Measurements from ENCODE around the gene YPEL1.

YPEL1 gene

DNA sequence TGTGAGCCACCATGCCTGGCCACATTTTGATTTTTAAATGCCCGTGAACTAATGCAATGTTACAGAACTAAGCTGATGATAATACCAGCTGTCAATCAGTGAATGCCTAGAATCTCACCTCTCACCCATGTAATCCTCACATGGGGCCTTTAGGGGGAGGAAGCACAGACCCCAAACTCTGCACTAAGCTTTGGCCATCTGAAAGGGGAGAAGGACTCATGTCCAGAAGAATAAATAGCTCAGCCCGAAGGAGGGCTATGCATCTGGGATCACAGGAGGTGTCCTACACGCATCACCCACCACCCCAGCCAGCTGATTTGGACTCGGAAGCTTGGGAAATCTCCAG, 36.0 kb upstream of the YPEL1 start:
- Histone ChIP-seq H3K27ac (no peak overlapping the region), H3K4me1 (no peaks in the 10 kb centered on the region), H3K36me3 (ENCODE audit: control insufficient read depth, insufficient read depth, low read length) (no peaks in the 10 kb centered on the region)

DNA sequence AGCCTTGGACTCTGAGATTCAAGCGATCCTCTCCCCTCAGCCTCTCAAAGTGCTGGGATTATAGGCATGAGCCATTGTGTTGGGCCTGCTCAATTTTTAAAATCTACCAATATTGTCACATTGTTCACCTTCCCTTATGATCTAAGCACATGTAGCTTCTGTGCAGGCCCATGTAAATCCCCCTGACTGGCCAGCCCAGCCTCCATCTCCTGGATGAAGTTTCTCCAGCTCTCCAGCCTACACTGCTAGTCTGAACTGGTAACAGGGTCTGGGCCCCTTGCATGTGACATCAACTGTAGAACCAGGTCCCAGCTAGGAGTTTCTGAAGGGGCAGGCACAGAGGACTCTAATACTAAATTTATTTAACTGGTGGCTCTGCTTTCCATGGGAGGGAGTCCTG, 32.8 kb upstream of the YPEL1 start:
- H3K27ac ChIP-seq: no peak overlapping the region
- no peak overlapping the region for H3K9ac ChIP-seq
- no peaks in the 10 kb centered on the region for H3K36me3 ChIP-seq (ENCODE audit: control insufficient read depth, insufficient read depth, low read length)
- TF ChIP-seq, protein P1, sequence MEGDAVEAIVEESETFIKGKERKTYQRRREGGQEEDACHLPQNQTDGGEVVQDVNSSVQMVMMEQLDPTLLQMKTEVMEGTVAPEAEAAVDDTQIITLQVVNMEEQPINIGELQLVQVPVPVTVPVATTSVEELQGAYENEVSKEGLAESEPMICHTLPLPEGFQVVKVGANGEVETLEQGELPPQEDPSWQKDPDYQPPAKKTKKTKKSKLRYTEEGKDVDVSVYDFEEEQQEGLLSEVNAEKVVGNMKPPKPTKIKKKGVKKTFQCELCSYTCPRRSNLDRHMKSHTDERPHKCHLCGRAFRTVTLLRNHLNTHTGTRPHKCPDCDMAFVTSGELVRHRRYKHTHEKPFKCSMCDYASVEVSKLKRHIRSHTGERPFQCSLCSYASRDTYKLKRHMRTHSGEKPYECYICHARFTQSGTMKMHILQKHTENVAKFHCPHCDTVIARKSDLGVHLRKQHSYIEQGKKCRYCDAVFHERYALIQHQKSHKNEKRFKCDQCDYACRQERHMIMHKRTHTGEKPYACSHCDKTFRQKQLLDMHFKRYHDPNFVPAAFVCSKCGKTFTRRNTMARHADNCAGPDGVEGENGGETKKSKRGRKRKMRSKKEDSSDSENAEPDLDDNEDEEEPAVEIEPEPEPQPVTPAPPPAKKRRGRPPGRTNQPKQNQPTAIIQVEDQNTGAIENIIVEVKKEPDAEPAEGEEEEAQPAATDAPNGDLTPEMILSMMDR (IDR thresholded peaks at IDR 0.05): no peak
- H3K79me2 ChIP-seq: no peaks in the 10 kb centered on the region
- H3K27me3 ChIP-seq (ENCODE audit: control insufficient read depth, insufficient read depth, low read length): no peaks in the 10 kb centered on the region
- H2AFZ ChIP-seq: no peak overlapping the region
- H3K4me3 ChIP-seq (ENCODE audit: low read depth, low read length): no peak overlapping the region
- no peaks in the 10 kb centered on the region for H3K4me1 ChIP-seq
- no peaks in the 10 kb centered on the region for H3K9me3 ChIP-seq (ENCODE audit: control insufficient read depth, low read length)
- no peak overlapping the region for H3K4me2 ChIP-seq (ENCODE audit: low read length)

More for the DNA sequence above, 36.0 kb upstream of the YPEL1 start:
- TF ChIP-seq, protein P1 (IDR thresholded peaks at IDR 0.05): no peak
- no peaks in the 10 kb centered on the region for H3K9me3 ChIP-seq (ENCODE audit: control insufficient read depth, low read length)
- no peak overlapping the region for H3K4me2 ChIP-seq (ENCODE audit: low read length)
- H3K4me3 ChIP-seq (ENCODE audit: low read depth, low read length): no peak overlapping the region
- H3K27me3 ChIP-seq (ENCODE audit: control insufficient read depth, insufficient read depth, low read length): no peaks in the 10 kb centered on the region
- no peaks in the 10 kb centered on the region for H3K79me2 ChIP-seq
- no peak overlapping the region for H2AFZ ChIP-seq
- no peak overlapping the region for H3K9ac ChIP-seq

DNA sequence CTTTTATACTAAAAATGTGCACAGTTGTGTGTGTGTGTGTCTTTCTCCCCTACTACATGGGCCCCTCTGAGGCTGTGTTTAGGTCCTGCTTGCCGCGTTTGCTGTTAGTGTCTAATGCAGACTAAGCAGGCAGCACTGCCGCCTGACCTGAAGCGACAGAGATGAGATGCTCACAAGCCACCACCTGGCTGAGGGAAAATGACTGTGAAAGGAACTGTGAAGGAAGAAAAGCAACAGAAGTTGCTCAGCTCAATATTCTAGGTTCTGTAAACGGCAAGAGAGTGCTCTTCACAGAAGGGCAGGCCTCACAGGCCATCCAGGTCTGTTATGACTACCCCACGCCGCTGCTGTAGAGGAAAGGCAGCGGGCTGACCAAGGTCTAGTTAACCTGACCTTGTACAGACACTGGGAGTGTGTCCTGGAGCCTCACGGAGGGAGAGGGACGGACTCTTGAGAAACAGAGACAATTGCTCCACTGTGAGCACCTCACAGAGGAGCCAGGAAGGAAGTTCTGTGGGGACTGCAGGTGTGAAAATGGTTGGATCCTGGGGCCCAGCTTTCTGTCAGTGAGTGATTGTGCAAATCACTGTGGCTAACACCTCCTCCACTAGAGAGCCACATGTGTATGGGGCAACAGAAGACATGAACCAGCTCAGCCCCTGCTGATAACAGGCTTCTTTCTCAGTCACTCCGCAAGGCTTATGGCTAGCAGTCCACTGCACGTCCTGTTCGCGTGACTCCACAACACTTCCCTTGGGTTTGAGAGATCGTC, 31.3 kb upstream of the YPEL1 start:
- H2AFZ ChIP-seq: no peak overlapping the region
- H3K36me3 ChIP-seq (ENCODE audit: control insufficient read depth, insufficient read depth, low read length): no peaks in the 10 kb centered on the region
- no peaks in the 10 kb centered on the region for H3K79me2 ChIP-seq
- no peaks in the 10 kb centered on the region for H3K4me1 ChIP-seq
- no peak overlapping the region for H3K9ac ChIP-seq
- H3K4me2 ChIP-seq (ENCODE audit: low read length): no peak overlapping the region
- TF ChIP-seq, protein P1 (IDR thresholded peaks at IDR 0.05): no peak
- H3K27me3 ChIP-seq (ENCODE audit: control insufficient read depth, insufficient read depth, low read length): no peaks in the 10 kb centered on the region
- no peak overlapping the region for H3K27ac ChIP-seq
- no peaks in the 10 kb centered on the region for H3K9me3 ChIP-seq (ENCODE audit: control insufficient read depth, low read length)
- no peak overlapping the region for H3K4me3 ChIP-seq (ENCODE audit: low read depth, low read length)

- TF ChIP-seq, protein P1 (IDR thresholded peaks at IDR 0.05): no peak
- Histone ChIP-seq H3K79me2 (no peaks in the 10 kb centered on the region), H3K4me1 (no peaks in the 10 kb centered on the region), H3K4me2 (ENCODE audit: low read length) (no peak overlapping the region), H3K4me3 (ENCODE audit: low read depth, low read length) (no peak overlapping the region), H3K27ac (no peak overlapping the region), H3K9ac (no peak overlapping the region), H3K36me3 (ENCODE audit: control insufficient read depth, insufficient read depth, low read length) (no peaks in the 10 kb centered on the region), H2AFZ (no peak overlapping the region), H3K27me3 (ENCODE audit: control insufficient read depth, insufficient read depth, low read length) (no peaks in the 10 kb centered on the region), H3K9me3 (ENCODE audit: control insufficient read depth, low read length) (no peaks in the 10 kb centered on the region)
Observed at GRCh38 chr22:21765909-21766529, 30.4 kb upstream of the YPEL1 start.

Measured in parathyroid adenoma (tissue), 2 donors.